Liver (tissue), 3 donors: ENCODE measurements around the gene COL15A1.

Experiments
- CTCF ChIP-seq: fragments of 150-350 bp; IDR thresholded peaks from 2 replicates; pipeline ENCODE4 v1.5.1; 2017; ENCODE audit warnings: improper control_type of control experiment, low read depth, low read length; ENCODE audit not compliant: missing input control
- MAX ChIP-seq: IDR thresholded peaks from 2 replicates; pipeline ENCODE4 v1.6.1; 2016; ENCODE audit warnings: antibody characterized with exemption
- TAF1 ChIP-seq: conservative IDR thresholded peaks from 2 replicates; pipeline ENCODE4 v1.6.1; 2016; ENCODE audit warnings: antibody characterized with exemption, mild to moderate bottlenecking
- donor health status: healthy.
- donor health status: healthy.

DNA sequence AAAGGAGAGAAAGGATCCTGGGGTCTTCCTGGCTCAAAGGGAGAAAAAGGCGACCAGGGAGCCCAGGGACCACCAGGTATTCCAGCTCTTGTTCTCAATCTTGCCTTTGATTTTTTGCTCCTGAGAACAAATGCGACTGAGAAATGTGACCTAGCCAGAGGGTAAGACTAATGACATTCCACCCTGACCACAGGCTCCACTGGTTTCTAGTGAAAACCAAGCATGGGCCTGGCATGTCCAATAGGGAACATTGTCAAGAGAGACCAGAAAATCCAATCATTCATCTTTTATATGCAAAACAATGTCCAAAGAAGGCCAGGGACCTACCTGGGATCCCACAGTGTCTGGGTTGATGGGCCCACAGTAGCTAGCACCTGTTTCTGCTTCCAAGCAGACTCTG is 110.9 kb downstream of the COL15A1 start:
- TF ChIP-seq TAF1 (no peak), CTCF (no peak), MAX (no peak)
